WTC11 (cell line): ENCODE results near the gene SUMF1.

Experiments used
- IRF2 ChIP-seq: sonication (generic); formaldehyde crosslinking; IDR thresholded peaks from 2 replicates; pipeline ENCODE4 v1.8.0; 2022; ENCODE audit warnings: low read depth, missing genetic modification reagents, borderline replicate concordance
- SOX15 ChIP-seq: fragments of 250-450 bp; sonication (Bioruptor Pico); IDR thresholded peaks from 2 replicates; pipeline ENCODE4 v1.9.0; 2021; ENCODE audit warnings: mild to moderate bottlenecking
- TEAD1 ChIP-seq: sonication (generic); formaldehyde crosslinking; IDR thresholded peaks from 2 replicates; pipeline ENCODE4 v1.8.0; 2022; ENCODE audit warnings: mild to moderate bottlenecking, missing genetic modification reagents
- ZNF121 ChIP-seq: sonication (generic); formaldehyde crosslinking; IDR thresholded peaks from 2 replicates; pipeline ENCODE4 v1.8.0; 2023; ENCODE audit warnings: missing genetic modification reagents
- TF ChIP-seq, protein P1 (sequence below): fragments of 200-600 bp; IDR thresholded peaks from 2 replicates; pipeline ENCODE4 v1.8.0; 2022; ENCODE audit warnings: antibody characterized with exemption
- TF ChIP-seq, protein P2 (sequence below): sonication (generic); formaldehyde crosslinking; conservative IDR thresholded peaks from 2 replicates; pipeline ENCODE4 v1.8.1; 2022; ENCODE audit warnings: mild to moderate bottlenecking, missing genetic modification reagents
- TF ChIP-seq, protein P3 (sequence below): sonication (generic); formaldehyde crosslinking; IDR thresholded peaks from 2 replicates; pipeline ENCODE4 v1.8.0; 2023; ENCODE audit warnings: missing genetic modification reagents
- TF ChIP-seq, protein P4 (sequence below): sonication (generic); formaldehyde crosslinking; IDR thresholded peaks from 2 replicates; pipeline ENCODE4 v1.8.1; 2022; ENCODE audit warnings: low read depth, mild to moderate bottlenecking, moderate library complexity, missing genetic modification reagents, borderline replicate concordance
- TF ChIP-seq, protein P5 (sequence below): sonication (generic); formaldehyde crosslinking; IDR thresholded peaks from 2 replicates; pipeline ENCODE4 v1.8.0; 2022; ENCODE audit warnings: mild to moderate bottlenecking, missing genetic modification reagents

DNA sequence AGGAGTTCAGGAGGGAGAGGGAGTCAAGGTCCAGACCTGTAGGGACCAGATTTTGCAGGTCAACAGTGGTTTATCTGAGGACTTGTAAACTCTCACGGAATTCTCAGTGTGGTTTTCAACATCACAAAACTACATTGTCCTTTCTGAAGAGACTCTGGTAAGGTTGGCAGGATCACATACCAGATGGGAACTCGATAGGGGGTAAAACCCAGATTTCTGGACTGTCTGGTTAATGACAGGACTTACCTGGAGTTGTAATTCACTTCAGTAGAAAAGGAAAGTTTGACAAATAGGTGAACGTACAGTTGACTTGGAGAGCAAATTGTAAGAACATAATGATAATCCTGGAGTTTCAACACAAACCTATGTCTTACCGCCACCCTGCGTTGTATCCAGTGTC lies 31.4 kb upstream of the SUMF1 start:
- TF ChIP-seq, protein P1, sequence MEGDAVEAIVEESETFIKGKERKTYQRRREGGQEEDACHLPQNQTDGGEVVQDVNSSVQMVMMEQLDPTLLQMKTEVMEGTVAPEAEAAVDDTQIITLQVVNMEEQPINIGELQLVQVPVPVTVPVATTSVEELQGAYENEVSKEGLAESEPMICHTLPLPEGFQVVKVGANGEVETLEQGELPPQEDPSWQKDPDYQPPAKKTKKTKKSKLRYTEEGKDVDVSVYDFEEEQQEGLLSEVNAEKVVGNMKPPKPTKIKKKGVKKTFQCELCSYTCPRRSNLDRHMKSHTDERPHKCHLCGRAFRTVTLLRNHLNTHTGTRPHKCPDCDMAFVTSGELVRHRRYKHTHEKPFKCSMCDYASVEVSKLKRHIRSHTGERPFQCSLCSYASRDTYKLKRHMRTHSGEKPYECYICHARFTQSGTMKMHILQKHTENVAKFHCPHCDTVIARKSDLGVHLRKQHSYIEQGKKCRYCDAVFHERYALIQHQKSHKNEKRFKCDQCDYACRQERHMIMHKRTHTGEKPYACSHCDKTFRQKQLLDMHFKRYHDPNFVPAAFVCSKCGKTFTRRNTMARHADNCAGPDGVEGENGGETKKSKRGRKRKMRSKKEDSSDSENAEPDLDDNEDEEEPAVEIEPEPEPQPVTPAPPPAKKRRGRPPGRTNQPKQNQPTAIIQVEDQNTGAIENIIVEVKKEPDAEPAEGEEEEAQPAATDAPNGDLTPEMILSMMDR: no peak
- no peak for TF ChIP-seq ZNF121
- no peak for TF ChIP-seq SOX15
- TF ChIP-seq, protein P2, sequence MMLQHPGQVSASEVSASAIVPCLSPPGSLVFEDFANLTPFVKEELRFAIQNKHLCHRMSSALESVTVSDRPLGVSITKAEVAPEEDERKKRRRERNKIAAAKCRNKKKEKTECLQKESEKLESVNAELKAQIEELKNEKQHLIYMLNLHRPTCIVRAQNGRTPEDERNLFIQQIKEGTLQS (CRISPR knock-in tag): no peak
- TF ChIP-seq IRF2: no peak
- TF ChIP-seq, protein P3, sequence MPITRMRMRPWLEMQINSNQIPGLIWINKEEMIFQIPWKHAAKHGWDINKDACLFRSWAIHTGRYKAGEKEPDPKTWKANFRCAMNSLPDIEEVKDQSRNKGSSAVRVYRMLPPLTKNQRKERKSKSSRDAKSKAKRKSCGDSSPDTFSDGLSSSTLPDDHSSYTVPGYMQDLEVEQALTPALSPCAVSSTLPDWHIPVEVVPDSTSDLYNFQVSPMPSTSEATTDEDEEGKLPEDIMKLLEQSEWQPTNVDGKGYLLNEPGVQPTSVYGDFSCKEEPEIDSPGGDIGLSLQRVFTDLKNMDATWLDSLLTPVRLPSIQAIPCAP (CRISPR knock-in tag): no peak
- TF ChIP-seq TEAD1 (CRISPR knock-in tag): no peak
- TF ChIP-seq, protein P4, sequence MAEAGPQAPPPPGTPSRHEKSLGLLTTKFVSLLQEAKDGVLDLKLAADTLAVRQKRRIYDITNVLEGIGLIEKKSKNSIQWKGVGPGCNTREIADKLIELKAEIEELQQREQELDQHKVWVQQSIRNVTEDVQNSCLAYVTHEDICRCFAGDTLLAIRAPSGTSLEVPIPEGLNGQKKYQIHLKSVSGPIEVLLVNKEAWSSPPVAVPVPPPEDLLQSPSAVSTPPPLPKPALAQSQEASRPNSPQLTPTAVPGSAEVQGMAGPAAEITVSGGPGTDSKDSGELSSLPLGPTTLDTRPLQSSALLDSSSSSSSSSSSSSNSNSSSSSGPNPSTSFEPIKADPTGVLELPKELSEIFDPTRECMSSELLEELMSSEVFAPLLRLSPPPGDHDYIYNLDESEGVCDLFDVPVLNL: no peak
- TF ChIP-seq, protein P5, sequence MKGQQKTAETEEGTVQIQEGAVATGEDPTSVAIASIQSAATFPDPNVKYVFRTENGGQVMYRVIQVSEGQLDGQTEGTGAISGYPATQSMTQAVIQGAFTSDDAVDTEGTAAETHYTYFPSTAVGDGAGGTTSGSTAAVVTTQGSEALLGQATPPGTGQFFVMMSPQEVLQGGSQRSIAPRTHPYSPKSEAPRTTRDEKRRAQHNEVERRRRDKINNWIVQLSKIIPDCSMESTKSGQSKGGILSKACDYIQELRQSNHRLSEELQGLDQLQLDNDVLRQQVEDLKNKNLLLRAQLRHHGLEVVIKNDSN (CRISPR knock-in tag): no peak
